Right lobe of liver (tissue), 4 donors: ENCODE data around the gene SUSD5.

ENCODE experiments used
- POLR2A ChIP-seq: fragments of 450-650 bp; IDR thresholded peaks from one replicate; pipeline ENCODE4 v1.6.1; 2017; ENCODE audit warnings: antibody characterized with exemption, mild to moderate bottlenecking
- TF ChIP-seq, protein P1 (sequence below), 4 donors: fragments of 200-600 bp in 3 of 4; fragments of 450-650 bp in 1 of 4; IDR thresholded peaks; one replicate each; pipeline versions ENCODE4 v1.5.1 to v1.8.0; 2016 to 2022; ENCODE audit warnings: antibody characterized with exemption in 4 of 4, mild to moderate bottlenecking in 2 of 4
- donor health status: DM: no; HTN: no; CAD: no.
- donor health status: DM: no; HTN: no; CAD: no.
- donor health status: DM: no; HTN: yes; CAD: no.

GRCh38 chr3:33170531-33170930 is 48.1 kb downstream of the SUSD5 start:
- TF ChIP-seq, protein P1, sequence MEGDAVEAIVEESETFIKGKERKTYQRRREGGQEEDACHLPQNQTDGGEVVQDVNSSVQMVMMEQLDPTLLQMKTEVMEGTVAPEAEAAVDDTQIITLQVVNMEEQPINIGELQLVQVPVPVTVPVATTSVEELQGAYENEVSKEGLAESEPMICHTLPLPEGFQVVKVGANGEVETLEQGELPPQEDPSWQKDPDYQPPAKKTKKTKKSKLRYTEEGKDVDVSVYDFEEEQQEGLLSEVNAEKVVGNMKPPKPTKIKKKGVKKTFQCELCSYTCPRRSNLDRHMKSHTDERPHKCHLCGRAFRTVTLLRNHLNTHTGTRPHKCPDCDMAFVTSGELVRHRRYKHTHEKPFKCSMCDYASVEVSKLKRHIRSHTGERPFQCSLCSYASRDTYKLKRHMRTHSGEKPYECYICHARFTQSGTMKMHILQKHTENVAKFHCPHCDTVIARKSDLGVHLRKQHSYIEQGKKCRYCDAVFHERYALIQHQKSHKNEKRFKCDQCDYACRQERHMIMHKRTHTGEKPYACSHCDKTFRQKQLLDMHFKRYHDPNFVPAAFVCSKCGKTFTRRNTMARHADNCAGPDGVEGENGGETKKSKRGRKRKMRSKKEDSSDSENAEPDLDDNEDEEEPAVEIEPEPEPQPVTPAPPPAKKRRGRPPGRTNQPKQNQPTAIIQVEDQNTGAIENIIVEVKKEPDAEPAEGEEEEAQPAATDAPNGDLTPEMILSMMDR (IDR thresholded peaks at IDR 0.05), result no peak
- no peak for TF ChIP-seq POLR2A
